Suprapubic skin (tissue), 3 donors: ENCODE data around the gene NKD2.

ENCODE experiments used
- POLR2AphosphoS5 ChIP-seq, 3 donors: sonication (generic); formaldehyde crosslinking; IDR thresholded peaks; one replicate each; pipeline ENCODE4 v1.6.1; 2017; ENCODE audit warnings: antibody characterized with exemption in 3 of 3
- TF ChIP-seq, protein P1 (sequence below), 2 donors: fragments of 200-600 bp in 1 of 2; fragments of 450-650 bp in 1 of 2; sonication (generic) in 1 of 2; IDR thresholded peaks; one replicate each; pipeline ENCODE4 v1.5.1; 2016 to 2019; ENCODE audit warnings: antibody characterized with exemption in 2 of 2, mild to moderate bottlenecking in 1 of 2, moderate library complexity in 1 of 2

DNA sequence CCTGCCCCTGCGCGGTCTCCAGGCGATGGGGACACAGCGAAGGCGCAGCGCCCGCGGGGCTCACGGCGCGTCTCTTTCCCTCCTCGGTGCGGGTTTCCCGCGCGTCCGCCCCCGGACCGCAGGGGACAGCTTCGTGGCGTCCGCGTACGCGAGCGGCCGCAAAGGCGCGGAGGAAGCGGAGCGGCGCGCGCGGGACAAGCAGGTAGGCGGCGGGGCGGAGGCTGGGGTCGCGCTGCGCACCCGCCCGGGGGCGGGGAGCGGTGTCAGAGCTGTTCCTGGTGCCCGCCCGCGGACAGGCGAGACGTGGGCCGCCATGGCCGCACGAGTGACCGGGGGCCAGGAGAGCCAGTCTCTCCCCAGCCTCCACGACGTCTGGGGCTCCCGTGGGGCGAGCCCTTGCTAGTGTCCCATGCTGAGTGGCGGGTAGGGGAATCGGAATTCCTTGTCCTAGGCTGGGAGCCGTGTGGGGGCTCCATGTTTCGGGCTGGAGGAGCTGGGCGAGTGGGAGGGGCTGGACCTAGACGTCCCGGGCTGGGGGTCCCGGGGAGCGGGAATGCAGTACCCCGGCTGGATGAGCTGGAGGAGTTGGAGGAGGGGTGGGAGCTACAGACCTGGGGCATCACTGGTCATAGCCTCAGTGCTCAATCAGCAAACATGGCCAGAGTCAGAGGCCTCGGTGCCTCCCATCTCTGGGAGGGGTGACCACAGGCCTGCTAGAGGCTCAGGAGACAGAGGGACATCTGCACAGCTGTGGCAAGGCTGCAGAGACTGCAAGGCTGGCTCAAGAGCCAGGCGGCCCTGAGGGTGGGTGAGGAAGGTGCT lies 968 bp downstream of the NKD2 start:
- TF ChIP-seq POLR2AphosphoS5 (IDR thresholded peaks at IDR 0.05): no peak
- TF ChIP-seq, protein P1, sequence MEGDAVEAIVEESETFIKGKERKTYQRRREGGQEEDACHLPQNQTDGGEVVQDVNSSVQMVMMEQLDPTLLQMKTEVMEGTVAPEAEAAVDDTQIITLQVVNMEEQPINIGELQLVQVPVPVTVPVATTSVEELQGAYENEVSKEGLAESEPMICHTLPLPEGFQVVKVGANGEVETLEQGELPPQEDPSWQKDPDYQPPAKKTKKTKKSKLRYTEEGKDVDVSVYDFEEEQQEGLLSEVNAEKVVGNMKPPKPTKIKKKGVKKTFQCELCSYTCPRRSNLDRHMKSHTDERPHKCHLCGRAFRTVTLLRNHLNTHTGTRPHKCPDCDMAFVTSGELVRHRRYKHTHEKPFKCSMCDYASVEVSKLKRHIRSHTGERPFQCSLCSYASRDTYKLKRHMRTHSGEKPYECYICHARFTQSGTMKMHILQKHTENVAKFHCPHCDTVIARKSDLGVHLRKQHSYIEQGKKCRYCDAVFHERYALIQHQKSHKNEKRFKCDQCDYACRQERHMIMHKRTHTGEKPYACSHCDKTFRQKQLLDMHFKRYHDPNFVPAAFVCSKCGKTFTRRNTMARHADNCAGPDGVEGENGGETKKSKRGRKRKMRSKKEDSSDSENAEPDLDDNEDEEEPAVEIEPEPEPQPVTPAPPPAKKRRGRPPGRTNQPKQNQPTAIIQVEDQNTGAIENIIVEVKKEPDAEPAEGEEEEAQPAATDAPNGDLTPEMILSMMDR (IDR thresholded peaks at IDR 0.05): no peak
